ENCODE data around the gene ABHD2.
"Not testable (repeated sequence)": the region's sequence is repeated elsewhere in the genome, so short reads cannot be mapped to it uniquely, and the experiment has no call there.

ABHD2 gene

GRCh38 chr15:89141159-89141558, 52.9 kb downstream of the ABHD2 start:
- DNase-seq: not testable (repeated sequence)

GRCh38 chr15:89141885-89142284, 53.6 kb downstream of the ABHD2 start:
- DNase-seq: no peak

DNA sequence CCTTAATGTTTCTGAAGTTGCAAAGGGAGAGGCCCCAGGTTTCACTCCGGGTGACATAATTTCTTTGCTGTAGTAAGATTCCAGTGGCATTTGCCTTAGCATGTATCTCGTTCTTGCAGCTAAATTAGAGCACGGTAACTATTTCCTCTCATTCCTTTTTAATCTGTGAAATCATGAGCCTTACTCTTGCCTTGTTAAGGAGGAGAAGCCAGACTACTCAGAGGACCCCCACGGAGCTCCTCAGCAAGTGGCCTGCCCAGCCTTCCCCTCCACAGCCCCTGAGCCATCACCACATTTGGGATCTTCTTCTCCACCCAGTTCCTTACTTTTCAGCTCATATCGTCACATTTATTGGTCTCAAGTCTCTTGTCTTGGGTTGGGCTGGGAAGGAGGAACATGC, 54.2 kb downstream of the ABHD2 start:
- DNase-seq: no peak

GRCh38 chr15:89143503-89144162, 55.4 kb downstream of the ABHD2 start:
- no peak for DNase-seq

- DNase-seq: no peak
Observed at GRCh38 chr15:89144491-89144890, 56.2 kb downstream of the ABHD2 start.

DNA sequence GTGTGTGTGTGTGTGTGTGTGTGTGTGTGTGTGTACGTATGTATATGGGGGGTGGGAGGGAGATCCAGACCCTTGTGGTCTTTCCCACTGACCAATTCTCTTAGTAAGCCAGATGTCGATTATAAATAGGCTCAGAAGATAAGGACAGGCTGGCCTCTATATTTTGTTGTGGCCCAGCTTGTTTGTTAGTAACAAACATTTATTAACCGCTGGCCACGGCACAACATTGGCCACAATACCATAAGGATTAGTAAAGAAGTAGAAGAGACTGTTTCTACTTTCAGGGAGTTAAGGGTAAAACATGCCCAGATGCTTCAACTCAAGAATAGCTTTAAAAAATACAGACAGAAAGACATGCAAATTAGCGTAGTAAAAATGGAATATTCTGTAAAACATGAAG, 58.1 kb downstream of the ABHD2 start:
- no peak for DNase-seq

DNA sequence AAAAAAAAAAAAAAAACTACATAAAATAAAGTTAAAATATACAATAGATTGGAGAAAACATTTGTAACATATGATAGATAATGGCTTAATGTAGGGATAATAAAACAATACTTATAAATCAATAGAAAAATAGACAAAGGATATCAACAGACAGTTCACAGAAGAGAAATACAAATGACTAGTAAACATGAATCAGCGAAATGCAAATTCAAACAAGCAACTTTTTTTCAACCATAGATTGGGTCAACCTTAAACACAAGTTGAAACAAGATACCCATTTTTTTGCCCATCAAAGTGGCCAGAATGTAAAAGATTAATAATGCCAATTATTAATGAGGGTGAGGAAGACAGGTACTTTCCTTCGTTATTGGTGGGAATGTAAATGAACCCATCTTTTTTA, 59.9 kb downstream of the ABHD2 start:
- DNase-seq: no peak

DNA sequence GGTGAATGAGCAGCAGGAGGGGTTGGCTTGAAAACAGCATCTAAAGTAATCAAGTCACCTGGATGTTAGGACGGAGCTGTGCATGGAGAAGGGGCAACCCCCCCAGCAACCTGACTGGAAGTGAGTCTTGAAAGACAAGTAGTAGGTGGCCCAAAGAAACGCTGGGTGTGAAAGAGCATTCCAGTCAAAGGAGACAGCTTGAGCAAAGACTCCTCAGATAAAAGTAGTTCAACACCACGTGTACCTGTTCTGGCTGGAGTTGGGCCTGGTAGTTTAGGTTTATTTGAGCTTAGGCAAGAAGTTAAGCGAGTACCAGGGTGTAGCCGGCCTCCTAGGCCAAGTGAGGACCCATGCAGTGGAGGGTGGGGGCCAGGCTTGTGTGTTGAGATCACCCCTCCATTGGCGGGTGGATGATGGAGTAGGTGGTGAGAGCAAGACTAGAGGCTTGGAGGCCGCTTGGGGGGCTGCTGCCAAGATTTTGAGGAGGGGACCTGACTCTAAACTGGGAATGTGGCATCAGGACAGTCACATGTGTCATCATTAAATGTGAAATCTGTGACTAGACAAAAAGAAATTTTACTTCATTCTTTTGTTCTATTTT, 61.3 kb downstream of the ABHD2 start:
- DNase-seq: no peak

- no peak for DNase-seq
Observed at GRCh38 chr15:89150287-89150686, 62.0 kb downstream of the ABHD2 start.

DNA sequence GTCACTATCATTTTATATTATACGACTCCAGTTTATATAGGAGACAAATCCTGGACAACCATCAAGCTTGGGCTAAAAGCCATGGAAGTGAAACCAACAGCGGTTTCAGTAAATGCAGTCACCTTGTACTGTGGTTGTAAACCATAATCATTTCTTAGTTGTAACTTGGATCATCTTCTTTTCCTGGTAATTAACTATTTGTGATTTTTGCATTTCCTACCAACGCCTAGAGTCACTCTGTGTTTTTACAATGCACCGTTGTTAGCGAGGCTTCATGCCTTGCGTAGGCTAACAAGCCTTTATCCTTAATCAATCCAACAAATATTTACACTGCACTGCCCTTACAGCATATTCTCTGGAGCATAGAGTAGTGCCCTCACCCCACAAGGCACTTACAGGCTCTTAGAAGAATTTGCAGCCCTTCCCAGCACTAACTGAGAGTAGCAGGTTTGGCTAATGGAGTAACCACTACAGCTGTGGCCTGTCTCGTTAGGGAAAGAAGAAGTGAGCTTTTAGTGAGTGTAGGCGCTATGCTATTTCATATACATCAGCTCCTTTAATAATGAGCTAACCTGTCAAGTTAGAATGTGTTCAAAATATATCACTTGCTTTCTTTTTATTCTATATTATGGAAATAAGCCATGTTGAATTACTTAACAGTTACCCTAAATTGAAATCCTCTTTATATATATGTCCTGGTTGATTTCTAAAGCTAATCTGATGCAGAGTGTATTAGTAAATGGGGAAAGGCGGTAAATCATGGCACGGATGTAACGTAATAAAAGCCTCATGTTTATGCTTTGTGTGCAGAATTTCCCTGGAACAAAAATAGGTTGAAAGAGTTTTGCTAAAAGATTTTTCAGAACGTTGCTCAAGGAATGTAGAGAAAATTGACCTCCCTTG, 62.8 kb downstream of the ABHD2 start:
- no peak for DNase-seq

DNA sequence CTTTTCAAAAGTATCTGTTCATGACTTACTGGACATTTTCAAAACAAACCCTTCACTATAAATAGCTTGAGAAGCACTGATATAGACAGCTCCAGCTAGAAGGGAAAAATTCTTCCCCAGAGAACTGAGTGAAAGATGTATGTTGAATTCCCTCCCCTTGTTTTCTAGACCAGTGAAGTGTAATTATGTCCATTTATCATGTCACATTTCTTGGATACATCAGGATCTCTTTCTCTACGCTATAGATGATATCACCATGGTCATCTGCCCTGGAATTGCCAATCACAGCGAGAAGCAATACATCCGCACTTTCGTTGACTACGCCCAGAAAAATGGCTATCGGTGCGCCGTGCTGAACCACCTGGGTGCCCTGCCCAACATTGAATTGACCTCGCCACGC, 66.9 kb downstream of the ABHD2 start:
- DNase-seq: no peak

GRCh38 chr15:89155656-89156055, 67.4 kb downstream of the ABHD2 start:
- DNase-seq: no peak

GRCh38 chr15:89157061-89157460, 68.8 kb downstream of the ABHD2 start:
- no peak for DNase-seq

GRCh38 chr15:89157918-89158564, 69.8 kb downstream of the ABHD2 start:
- DNase-seq: no peak

GRCh38 chr15:89161666-89162065, 73.4 kb downstream of the ABHD2 start:
- no peak for DNase-seq

DNA sequence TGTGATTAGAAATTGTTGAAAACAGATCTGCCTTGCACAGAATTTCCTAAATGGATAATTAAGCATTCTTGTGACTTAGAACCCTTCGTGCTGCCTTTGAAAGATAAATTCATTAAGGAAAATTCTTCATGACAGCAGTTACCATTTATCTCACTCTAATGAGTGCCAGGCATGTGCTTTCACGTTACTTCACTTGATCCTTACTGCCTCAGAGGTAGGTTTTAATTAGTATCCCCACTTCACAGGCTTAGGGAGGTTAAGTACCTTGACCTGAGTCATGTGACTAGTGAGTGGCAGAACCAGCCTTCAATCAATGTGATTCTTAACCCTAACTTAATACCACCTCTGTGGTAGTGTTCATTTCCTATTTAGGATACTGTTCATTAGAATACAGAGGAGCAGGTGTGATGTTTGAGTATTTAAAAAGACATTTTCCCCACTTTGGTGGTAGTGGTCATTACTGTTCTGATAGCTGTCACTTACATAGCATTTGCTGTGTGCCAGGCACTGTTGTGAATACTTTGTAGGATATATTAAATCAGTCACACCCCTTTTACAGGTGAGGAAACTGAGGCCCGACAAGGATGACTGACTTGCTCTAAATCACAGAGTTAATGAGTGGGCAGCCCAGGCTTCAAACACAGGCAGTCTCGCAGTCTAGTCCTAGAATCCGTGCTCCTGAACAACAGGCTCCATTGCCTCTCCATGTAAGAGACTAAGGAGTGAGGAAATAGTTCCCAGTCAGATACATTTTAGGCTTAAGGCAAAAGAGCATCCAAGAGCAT, 75.2 kb downstream of the ABHD2 start:
- no peak for DNase-seq

DNA sequence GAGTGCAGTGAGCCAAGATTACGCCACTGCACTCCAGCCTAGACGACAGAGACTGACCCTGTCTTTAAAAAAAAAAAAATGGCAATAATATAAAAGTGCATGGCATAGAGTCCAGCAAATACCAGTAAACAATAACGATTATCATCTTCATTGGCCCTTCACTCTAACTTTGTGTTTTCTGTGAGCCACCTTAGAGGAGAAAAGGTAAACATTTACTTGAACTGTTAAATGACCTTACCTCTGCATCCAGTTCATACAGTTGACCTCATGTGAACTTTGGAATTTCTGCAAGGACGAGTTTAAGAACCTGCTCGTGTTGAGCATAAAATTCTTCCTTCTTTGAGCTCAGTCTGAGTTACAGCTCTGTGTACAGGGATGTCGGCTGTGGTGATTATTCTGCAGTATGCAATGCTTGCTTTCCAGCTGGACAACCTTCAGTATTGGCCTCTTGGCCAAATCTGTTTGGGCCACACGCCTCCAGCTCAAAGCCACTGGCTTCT, 76.5 kb downstream of the ABHD2 start:
- DNase-seq: no peak

DNA sequence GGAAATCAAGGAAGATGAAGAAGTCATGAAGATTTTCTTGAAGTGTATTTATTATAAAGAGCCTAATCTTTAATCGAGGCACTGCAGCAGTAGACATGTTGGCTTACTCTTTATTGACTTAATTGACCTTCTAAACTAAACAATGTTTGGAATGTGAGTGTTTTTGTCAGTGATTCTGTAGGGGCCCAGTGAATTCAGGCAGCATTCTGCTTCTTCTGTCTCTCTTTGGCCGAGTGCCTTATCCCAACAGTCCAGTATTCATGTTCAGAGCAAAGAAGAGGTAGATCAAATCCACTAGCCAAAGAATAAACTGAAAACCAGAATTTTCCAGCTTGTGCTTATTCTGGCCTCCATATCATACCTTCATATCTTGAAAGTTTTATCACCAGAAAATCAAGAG, 77.4 kb downstream of the ABHD2 start:
- no peak for DNase-seq

DNA sequence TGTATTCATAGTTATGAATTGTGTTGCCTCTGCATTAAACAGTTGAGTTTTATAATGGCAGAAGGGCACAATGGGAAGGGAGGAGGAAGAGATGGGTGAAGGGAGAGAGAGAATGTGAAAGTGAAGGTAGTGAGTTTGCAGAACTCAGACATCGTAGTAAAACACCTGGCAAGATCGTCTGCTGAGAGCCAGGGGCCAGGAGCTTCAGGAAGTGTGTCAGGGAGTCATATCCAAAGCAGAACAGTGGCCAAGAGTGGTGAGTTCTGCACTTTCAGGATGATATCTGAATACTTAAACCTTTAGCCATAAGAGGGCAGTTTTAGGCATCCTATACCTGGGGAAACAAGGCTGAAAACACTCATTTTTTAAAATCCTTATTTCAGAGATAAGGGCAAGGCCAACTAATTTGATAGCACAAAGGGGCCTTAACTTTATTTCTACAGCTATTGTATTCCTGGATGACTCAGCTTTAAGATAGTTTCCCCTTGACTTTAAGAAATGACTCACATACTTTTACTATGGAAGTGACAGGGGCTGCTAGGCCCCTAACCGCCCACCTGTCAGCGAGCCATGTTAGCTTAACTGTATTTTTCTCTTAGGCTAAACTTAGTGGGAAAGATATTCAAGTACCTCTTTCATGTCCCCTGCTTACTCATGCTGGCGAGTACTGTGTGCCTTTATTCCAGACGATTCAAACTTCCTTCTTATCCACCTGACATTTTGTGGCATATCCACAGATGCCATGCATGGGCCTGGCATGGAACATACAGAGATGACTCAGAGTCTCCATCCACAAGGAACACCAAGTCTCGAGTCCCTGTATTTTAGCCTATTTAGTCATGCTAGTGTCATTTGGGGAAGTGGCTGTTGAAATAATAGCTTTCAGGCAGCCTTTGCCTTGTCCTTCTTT, 79.3 kb downstream of the ABHD2 start:
- DNase-seq: peak; percentile 40

- no peak for DNase-seq
Observed at GRCh38 chr15:89168316-89168833, 80.1 kb downstream of the ABHD2 start.

DNA sequence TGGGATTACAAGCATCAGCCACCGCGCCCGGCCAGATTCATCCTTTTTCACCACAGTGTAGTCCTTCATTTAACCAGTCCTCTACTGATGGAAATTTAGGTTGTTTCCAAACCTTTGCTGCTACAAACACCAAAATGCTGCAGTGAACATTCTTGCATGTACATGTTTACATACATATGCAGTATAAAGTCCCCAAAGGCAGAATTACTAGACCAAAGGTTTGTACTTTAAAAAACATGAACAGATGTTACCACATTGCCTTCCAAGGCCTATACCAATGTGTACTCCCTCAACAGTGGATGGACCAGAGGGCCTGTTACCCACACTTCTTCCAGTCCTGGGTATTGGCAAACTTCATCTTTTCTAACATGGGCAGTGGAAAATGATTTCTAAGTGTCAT, 82.1 kb downstream of the ABHD2 start:
- no peak for DNase-seq

Measured in activated CD4-positive, CD25-positive, alpha-beta regulatory T cell treated with anti-CD3 and anti-CD28 coated beads, Interleukin-2, amount 50 U/mL, for 72 hours (primary cell).